Measurements from ENCODE around the gene KIFC3. TPM values are rescaled to one million over a fixed set of nuclear protein-coding genes. Genes with fewer than 3 reads are reported as not detected.

KIFC3 gene
- total and polyA plus RNA-seq, 7 donors: 2.5 to 31.2 (median 10.0) TPM

DNA sequence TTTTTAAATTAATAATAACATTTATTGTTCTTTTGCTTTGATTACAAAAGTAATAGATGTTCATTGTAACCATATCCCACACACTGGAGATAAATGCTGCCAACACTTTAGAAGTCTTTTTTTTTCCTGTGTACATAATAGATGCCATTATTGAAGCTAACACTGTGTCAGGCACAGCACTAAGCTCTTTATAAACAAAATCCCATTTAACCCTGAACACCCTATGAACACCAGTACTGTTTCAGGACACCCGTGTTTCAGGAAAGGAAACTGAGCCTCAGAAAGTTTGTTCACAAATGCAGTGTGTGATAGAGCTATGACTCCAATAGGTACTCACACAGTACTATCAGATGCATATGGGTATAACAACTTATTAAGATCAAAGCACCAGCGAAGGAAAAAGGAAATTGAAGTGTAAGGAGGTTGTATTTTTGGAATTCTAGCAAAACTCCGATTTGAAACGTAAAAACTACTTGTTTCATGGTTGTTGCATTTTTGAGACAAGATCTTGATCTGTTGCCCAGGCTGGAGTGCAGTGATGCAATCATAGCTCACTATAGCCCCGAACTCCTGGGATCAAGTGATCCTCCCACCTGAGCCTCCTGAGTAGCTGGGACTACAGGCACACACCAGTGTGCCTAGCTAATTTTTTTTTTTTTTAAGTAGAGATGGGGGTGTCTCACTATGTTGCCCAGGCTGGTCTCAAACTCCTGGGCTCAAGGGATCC is 2.0 kb upstream of the KIFC3 start:
- Histone ChIP-seq H3K36me3 (no peaks in the 10 kb centered on the region), H3K9me3 (no peaks in the 10 kb centered on the region), H3K4me1 (peaks cover 0 to 74% (median 63%) of the 10 kb centered on the region in 4 donors), H3K27ac (peak overlapping the region; percentile 83 to 92 (median 84)), H3K27me3 (no peaks in the 10 kb centered on the region), H3K4me3 (no peak overlapping the region)
- TF ChIP-seq POLR2A (IDR thresholded peaks at IDR 0.05) (no peak), POLR2AphosphoS5 (IDR thresholded peaks at IDR 0.05) (no peak), EP300 (IDR thresholded peaks at IDR 0.05) (no peak)
- TF ChIP-seq, protein P1, sequence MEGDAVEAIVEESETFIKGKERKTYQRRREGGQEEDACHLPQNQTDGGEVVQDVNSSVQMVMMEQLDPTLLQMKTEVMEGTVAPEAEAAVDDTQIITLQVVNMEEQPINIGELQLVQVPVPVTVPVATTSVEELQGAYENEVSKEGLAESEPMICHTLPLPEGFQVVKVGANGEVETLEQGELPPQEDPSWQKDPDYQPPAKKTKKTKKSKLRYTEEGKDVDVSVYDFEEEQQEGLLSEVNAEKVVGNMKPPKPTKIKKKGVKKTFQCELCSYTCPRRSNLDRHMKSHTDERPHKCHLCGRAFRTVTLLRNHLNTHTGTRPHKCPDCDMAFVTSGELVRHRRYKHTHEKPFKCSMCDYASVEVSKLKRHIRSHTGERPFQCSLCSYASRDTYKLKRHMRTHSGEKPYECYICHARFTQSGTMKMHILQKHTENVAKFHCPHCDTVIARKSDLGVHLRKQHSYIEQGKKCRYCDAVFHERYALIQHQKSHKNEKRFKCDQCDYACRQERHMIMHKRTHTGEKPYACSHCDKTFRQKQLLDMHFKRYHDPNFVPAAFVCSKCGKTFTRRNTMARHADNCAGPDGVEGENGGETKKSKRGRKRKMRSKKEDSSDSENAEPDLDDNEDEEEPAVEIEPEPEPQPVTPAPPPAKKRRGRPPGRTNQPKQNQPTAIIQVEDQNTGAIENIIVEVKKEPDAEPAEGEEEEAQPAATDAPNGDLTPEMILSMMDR (IDR thresholded peaks at IDR 0.05): no peak
- 54 to 79% methylated on average over 5 of the region's 5 CpGs for WGBS, 2 donors
- intact Hi-C loops (cut with DNase I): loop anchor here (5.0 to 10.0 kb wide), 3 partner anchors 67 to 321 kb away; partner anchors contain the start of genes CFAP20, KATNB1, USB1 and ZNF319
- DNase-seq: no peak

DNA sequence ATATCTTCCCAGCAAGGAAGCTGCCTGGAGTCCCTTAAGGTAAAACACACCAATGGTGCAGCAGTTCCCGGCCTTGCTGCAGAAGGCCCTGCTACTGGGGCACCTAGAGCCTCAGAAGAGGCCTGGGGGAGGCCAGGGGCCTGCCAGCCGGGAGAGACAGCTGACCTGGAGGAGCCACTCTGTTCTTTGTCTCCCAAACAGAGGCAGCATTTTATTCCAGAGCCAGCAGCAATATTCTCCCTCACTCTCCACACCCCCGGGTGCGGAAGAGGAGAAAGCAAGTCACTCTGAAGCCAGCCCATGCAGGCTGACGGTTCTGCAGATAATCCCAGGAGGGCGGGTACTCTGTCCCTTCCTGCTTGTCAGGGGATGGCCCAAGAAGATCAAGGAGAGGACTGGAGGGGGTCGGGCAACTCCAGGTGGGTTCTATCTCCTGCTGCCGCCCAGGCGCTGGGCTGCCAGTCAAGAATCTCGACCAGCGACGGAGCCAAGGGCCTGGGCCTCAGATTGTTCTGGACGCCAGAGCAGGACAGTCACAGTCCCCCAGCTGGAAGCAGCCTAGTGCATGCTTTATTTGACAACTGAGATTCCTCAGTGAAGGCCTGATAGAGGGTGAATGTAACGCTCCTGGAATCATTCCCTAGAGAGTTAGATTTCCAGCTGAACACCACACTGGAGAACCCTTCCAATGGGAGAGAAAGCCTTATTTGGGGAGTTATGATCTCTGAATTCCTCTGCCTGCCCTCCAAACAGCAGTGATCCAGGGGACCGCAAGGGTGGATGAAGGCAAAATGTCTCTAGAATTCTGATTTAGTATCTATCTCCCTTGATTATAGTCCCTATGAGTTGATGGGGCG is 1.1 kb upstream of the KIFC3 start:
- intact Hi-C loops (cut with DNase I): loop anchor here (2.0 to 10.0 kb wide), 5 partner anchors 47 to 321 kb away; partner anchors contain the start of genes CFAP20, KATNB1, USB1 and ZNF319
- Histone ChIP-seq H3K27ac (peak overlapping the region; percentile 83 to 92 (median 84)), H3K4me1 (peaks cover 0 to 74% (median 56%) of the 10 kb centered on the region in 4 donors), H3K4me3 (peak overlapping the region in 2 of 4 donors; percentile 66 to 77), H3K27me3 (no peaks in the 10 kb centered on the region), H3K9me3 (no peaks in the 10 kb centered on the region), H3K36me3 (no peaks in the 10 kb centered on the region)
- DNase-seq: no peak
- 64 to 69% methylated on average over 16 of the region's 16 CpGs for WGBS, 2 donors
- TF ChIP-seq POLR2A (IDR thresholded peaks at IDR 0.05) (no peak), POLR2AphosphoS5 (IDR thresholded peaks at IDR 0.05) (peak in 2 of 4 donors; percentile 18)

DNA sequence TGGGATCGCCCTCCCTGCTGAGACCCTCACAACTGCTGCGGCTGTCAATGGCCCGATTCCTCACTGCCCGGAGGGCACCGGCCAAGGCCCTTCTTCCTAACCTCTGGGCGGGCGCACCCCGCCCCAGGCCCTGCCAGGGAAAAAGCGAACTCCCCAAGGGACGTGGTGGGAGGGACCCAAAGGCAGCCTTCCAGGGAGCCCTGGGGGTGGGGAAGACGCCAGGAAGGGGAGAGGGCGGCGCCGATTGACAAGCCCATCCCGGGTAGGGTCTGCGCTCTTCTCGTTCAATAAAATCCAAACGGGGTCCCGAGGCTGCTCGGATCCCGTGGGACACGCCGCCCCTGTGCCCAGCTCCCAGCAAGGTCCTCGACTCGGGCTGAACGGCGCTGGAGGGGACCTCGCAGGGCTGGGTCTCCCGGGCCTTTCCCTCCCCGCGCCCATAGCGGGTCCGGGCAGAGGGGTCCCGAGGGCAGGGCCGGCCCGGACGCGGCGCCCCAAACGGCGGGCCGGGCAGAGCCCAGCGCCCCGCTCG is 416 bp downstream of the KIFC3 start:
- TF ChIP-seq POLR2A (IDR thresholded peaks at IDR 0.05): no peak
- no peak for TF ChIP-seq EP300 (IDR thresholded peaks at IDR 0.05)
- TF ChIP-seq POLR2AphosphoS5 (IDR thresholded peaks at IDR 0.05): no peak
- TF ChIP-seq, protein P1 (IDR thresholded peaks at IDR 0.05): no peak
- peaks cover 0 to 10% (median 8%) of the 10 kb centered on the region in 4 donors for H3K36me3 ChIP-seq
- H3K9me3 ChIP-seq: no peaks in the 10 kb centered on the region
- 3 to 11% methylated on average over 45 of the region's 45 CpGs for WGBS, 2 donors
- H3K27me3 ChIP-seq: no peaks in the 10 kb centered on the region
- H3K27ac ChIP-seq: peak overlapping the region; percentile 83 to 92 (median 84)
- no peak for DNase-seq
- intact Hi-C loops (cut with DNase I): loop anchor here (2.0 to 10.0 kb wide), 5 partner anchors 45 to 323 kb away; partner anchors contain the start of genes CFAP20, KATNB1, USB1 and ZNF319
- H3K4me3 ChIP-seq: peak overlapping the region; percentile 48 to 77 (median 66)
- peaks cover 0 to 69% (median 53%) of the 10 kb centered on the region in 4 donors for H3K4me1 ChIP-seq

DNA sequence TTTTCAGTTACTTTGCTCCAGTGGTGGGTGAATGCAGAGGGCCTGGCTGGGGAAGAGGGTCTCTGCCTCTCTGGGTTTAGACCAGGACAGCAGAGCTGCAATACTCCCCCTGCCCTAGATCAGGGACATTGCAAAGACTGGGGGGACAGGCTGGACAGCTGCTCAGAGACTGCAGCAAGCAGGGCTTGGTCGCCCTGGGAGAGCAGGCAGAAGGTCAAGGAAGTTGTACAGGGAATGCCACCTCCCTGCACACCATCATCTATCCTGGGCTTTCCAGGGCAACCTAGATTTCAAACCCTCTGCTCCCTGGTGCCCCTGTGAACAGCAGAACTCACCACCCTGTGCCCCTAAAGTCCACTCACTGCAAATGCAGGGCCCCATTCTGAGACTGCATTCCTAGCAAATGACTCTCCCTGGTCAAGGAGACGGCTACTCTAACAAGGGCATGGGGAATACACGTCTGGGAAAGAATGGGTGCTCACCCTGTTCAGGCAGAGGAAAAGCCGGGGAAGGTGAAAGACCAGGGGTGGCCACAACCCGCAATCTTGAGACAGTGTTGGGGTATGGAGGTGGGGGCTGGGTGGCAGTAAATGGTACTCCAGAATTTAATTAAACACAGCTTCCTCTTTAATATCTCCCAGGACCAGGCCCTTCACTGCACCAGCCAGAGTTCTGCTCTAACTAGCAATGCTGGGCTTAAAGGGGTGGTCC is 1.0 kb downstream of the KIFC3 start:
- Histone ChIP-seq H3K4me1 (peaks cover 0 to 69% (median 53%) of the 10 kb centered on the region in 4 donors), H3K27me3 (no peaks in the 10 kb centered on the region), H3K9me3 (no peaks in the 10 kb centered on the region), H3K27ac (peak overlapping the region; percentile 83 to 92 (median 84)), H3K36me3 (peaks cover 0 to 14% (median 10%) of the 10 kb centered on the region in 4 donors), H3K4me3 (peak overlapping the region; percentile 48 to 77 (median 66))
- no peak for DNase-seq
- TF ChIP-seq, protein P1 (IDR thresholded peaks at IDR 0.05): no peak
- TF ChIP-seq POLR2A (IDR thresholded peaks at IDR 0.05) (no peak), EP300 (IDR thresholded peaks at IDR 0.05) (no peak), POLR2AphosphoS5 (IDR thresholded peaks at IDR 0.05) (no peak)
- 31 to 61% methylated on average over 5 of the region's 5 CpGs for WGBS, 2 donors
- intact Hi-C loops (cut with DNase I): loop anchor here (5.0 to 10.0 kb wide), 3 partner anchors 64 to 324 kb away; partner anchors contain the start of genes CFAP20, KATNB1, USB1 and ZNF319

All from sigmoid colon (tissue), 7 donors.